Loucy (cell line): ENCODE results near the gene THSD7A.

Source experiments
- H2AFZ ChIP-seq: fragments of 200-600 bp; sonication (generic); 2 replicates; pipeline ENCODE4 v1.6.0; 2016; ENCODE audit warnings: antibody characterized with exemption, mild to moderate bottlenecking, low read length, moderate library complexity
- H3F3A ChIP-seq: fragments of 200-600 bp; 2 replicates; pipeline ENCODE4 v1.6.0; 2016; ENCODE audit warnings: antibody characterized with exemption, low read depth, mild to moderate bottlenecking
- H3K27me3 ChIP-seq: fragments of 200-600 bp; sonication (generic); 2 replicates; pipeline ENCODE4 v1.6.1; 2014; ENCODE audit warnings: low read length, mild to moderate bottlenecking; ENCODE audit not compliant: insufficient read depth, poor library complexity, severe bottlenecking
- H3K36me3 ChIP-seq: fragments of 200-600 bp; sonication (generic); 2 replicates; pipeline ENCODE4 v1.6.1; 2016; ENCODE audit warnings: low read length; ENCODE audit not compliant: insufficient read depth
- H3K4me1 ChIP-seq: fragments of 200-600 bp; sonication (generic); 2 replicates; pipeline ENCODE4 v1.5.1; 2014; ENCODE audit warnings: low read length, mild to moderate bottlenecking; ENCODE audit not compliant: insufficient read depth, poor library complexity, severe bottlenecking
- H3K4me2 ChIP-seq: fragments of 200-600 bp; sonication (generic); 2 replicates; pipeline ENCODE4 v1.6.0; 2014; ENCODE audit warnings: antibody characterized with exemption, low read length, low read depth, mild to moderate bottlenecking; ENCODE audit not compliant: poor library complexity, severe bottlenecking
- H3K4me3 ChIP-seq: fragments of 200-600 bp; sonication (generic); 2 replicates; pipeline ENCODE4 v1.5.1; 2014; ENCODE audit warnings: low read length, mild to moderate bottlenecking, mixed read lengths; ENCODE audit not compliant: poor library complexity, severe bottlenecking
- H3K79me2 ChIP-seq: fragments of 200-600 bp; sonication (generic); 2 replicates; pipeline ENCODE4 v1.6.1; 2014; ENCODE audit warnings: low read length; ENCODE audit not compliant: insufficient read depth
- H3K9ac ChIP-seq: fragments of 200-600 bp; sonication (generic); 2 replicates; pipeline ENCODE4 v1.6.0; 2014; ENCODE audit warnings: mild to moderate bottlenecking, low read depth, low read length, moderate library complexity; ENCODE audit not compliant: poor library complexity, severe bottlenecking
- H3K9me2 ChIP-seq: fragments of 200-600 bp; sonication (generic); replicated peaks from 2 replicates; pipeline ENCODE4 v1.6.1; 2016; ENCODE audit warnings: low read depth, low read length, mixed read lengths
- H3K9me3 ChIP-seq: fragments of 200-600 bp; sonication (generic); 2 replicates; pipeline ENCODE4 v1.6.1; 2014; ENCODE audit warnings: mild to moderate bottlenecking, antibody characterized with exemption, low read length, low read depth; ENCODE audit not compliant: insufficient read depth
- H4K20me1 ChIP-seq: fragments of 200-600 bp; sonication (generic); 2 replicates; pipeline ENCODE4 v1.6.0; 2014; ENCODE audit warnings: antibody characterized with exemption, low read length, mild to moderate bottlenecking; ENCODE audit not compliant: insufficient read depth, poor library complexity, severe bottlenecking
- CTCF ChIP-seq: fragments of 200-600 bp; sonication (generic); conservative IDR thresholded peaks from 2 replicates; pipeline ENCODE4 v1.5.1; 2014; ENCODE audit warnings: mild to moderate bottlenecking, antibody characterized with exemption, low read length
- EZH2phosphoT487 ChIP-seq: fragments of 200-600 bp; IDR thresholded peaks from 2 replicates; pipeline ENCODE4 v1.6.1; 2018; ENCODE audit warnings: antibody characterized with exemption, mild to moderate bottlenecking, moderate library complexity, borderline replicate concordance

Gene THSD7A

GRCh38 chr7:11327633-11328032 lies 504.4 kb downstream of the THSD7A start:
- Histone ChIP-seq H3K9me3 (no peaks in the 10 kb centered on the region), H3K4me1 (no peaks in the 10 kb centered on the region), H3K9ac (no peak overlapping the region), H3K4me2 (no peak overlapping the region), H3K4me3 (no peak overlapping the region), H4K20me1 (no peaks in the 10 kb centered on the region), H3K36me3 (no peaks in the 10 kb centered on the region), H3K9me2 (no peaks in the 10 kb centered on the region), H3K79me2 (no peaks in the 10 kb centered on the region), H3F3A (no peaks in the 10 kb centered on the region), H2AFZ (no peak overlapping the region), H3K27me3 (no peaks in the 10 kb centered on the region)
- TF ChIP-seq CTCF (no peak), EZH2phosphoT487 (no peak)
